ENCODE data around the gene RBM18.

GRCh38 chr9:122256206-122256605, 8.4 kb downstream of the RBM18 start:
- TF ChIP-seq ZNF274 (IDR thresholded peaks at IDR 0.05; ENCODE audit: low read depth, low read length) (no peak), YY1 (IDR thresholded peaks at IDR 0.05; ENCODE audit: insufficient read depth, insufficient read length) (no peak), SUZ12 (IDR thresholded peaks at IDR 0.05; ENCODE audit: extremely low read depth, insufficient read depth, insufficient read length) (no peak)
